HG02970 (cell line): ENCODE data around the gene CLCNKB.

ENCODE experiments used
- ATAC-seq: cut with Tn5 transposase; IDR thresholded peaks from one replicate; pipeline ENCODE4 v1.9.1; 2021; ENCODE audit warnings: mild to moderate bottlenecking, moderate library complexity, moderate number of reproducible peaks; ENCODE audit not compliant: unreplicated experiment, low FRiP score

Gene CLCNKB

GRCh38 chr1:16072616-16073484 is 29.3 kb downstream of the CLCNKB start:
- ATAC-seq, result no peak

GRCh38 chr1:16073490-16074119 is 30.0 kb downstream of the CLCNKB start, which contains the start of gene FAM131C:
Gene FAM131C, minus strand, starts transcription at chr1:16073651. Its CDS starts 209 bp downstream, at chr1:16073442.
- ATAC-seq, result no peak

- no peak for ATAC-seq
Measured at GRCh38 chr1:16074217-16074616, 30.6 kb downstream of the CLCNKB start.

DNA sequence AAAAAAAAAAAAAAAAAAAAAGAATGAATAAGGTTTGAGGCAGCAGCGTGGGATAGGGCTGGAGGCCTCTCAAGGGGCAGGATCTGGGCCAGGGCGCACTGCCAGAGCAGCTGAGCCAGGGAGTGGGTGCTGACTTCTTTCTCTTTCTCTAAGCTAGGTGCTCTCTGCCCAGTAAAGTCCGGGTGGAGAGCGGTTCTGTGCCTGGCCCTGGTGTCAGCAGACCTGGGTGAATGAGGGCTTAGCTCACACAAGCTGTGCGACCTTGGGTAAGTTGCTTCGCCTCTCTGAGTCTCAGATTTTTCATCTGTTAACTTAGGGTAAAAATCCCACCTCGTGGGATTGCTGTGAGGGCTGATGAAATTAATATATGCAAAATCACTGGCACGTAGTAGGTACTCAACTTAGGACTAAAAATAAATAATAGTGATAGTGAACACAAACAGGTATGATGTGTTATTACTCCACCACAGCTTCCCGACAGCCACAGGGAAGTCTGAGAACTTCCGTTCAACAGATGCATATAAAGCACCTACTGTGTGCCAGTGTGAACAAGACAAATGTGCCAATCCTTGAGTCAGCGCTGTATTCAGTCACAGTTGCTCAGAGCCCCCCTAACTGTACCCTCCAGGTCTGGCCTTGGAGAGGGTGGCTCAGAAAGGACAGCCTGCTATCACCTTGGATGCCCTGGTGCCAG is 31.9 kb downstream of the CLCNKB start:
- no peak for ATAC-seq

DNA sequence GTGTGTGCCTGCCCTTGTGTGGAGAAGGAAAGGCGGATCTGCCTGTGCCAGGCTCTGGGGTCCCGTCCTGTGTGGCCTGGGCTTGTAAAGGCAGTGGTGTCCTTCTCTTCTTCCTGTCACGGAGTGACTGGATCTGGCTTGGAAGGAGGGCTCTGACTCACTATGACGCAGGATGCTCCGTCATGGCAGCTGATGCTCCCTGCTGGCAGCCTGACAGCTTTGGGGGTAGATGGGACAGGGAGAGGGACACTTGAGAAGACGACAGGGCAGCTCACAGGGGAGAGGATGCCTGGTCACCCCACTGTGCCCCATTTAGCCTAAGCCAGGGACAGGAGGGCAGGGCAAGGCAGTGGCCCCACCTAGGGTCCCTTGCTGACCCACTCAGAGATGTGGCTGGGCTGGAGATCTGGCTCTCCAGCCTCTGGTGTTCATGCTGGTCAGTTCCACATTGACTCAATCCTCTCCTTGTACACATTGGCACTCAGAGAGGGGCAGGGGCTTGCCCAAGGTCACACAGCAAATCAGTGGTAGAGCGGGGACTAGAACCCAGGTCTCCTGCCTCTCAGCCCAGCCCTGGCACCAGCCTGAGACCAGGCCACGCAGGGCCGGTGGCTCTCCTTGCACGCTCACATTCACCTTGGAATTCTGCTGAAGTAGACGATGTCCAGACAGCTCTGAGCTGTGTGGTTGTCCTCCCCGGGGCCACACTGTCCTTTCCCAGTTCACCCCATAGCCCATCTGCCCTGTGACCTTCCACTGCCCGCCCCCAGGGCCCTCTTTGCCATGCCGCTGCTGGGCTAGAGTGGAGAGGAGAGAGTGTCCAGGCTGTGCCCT is 32.7 kb downstream of the CLCNKB start:
- ATAC-seq, result no peak

DNA sequence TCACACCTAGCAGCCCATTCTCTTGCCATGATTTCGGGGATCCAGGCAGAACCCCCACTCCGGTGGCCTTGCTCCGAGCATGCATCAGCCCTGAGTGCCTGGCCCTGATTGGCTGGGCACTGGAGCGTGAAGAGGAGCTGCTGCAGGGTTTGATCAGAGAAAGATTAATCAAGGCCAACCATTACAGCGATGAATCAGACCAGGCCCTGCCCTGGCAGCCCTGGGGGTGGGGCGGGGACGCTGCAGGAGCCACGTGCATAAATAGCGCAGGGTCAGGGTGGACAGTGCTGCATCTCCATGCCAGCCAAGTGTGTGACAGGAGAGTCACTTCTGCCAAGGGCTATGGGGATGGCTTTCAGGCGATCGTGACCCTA is 33.3 kb downstream of the CLCNKB start:
- no peak for ATAC-seq

- no peak for ATAC-seq
Measured at GRCh38 chr1:16077406-16078245, 34.0 kb downstream of the CLCNKB start.

- ATAC-seq, result no peak
Measured at GRCh38 chr1:16078925-16079656, 35.5 kb downstream of the CLCNKB start.

- no peak for ATAC-seq
Measured at GRCh38 chr1:16080422-16081150, 37.0 kb downstream of the CLCNKB start.

DNA sequence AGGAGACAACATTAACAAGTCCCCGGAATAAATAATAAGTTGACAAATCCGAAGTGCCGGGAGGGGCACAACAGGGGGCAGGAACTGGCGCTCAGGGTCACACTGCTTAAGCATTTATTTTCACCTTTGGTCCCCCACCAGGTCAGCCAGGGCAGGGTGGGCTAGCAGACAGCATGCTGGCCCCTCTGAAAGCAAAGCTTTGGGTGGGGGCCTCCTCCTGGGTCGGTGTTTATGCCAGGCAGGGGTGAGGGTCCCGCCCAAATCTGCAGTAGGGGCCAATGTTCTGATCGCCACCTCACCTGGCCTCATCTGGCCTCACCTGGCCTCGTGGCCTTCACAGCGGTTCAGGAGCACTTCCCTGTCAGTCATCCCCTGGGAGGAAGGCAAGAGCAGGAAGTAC is 38.1 kb downstream of the CLCNKB start:
- ATAC-seq, result no peak

DNA sequence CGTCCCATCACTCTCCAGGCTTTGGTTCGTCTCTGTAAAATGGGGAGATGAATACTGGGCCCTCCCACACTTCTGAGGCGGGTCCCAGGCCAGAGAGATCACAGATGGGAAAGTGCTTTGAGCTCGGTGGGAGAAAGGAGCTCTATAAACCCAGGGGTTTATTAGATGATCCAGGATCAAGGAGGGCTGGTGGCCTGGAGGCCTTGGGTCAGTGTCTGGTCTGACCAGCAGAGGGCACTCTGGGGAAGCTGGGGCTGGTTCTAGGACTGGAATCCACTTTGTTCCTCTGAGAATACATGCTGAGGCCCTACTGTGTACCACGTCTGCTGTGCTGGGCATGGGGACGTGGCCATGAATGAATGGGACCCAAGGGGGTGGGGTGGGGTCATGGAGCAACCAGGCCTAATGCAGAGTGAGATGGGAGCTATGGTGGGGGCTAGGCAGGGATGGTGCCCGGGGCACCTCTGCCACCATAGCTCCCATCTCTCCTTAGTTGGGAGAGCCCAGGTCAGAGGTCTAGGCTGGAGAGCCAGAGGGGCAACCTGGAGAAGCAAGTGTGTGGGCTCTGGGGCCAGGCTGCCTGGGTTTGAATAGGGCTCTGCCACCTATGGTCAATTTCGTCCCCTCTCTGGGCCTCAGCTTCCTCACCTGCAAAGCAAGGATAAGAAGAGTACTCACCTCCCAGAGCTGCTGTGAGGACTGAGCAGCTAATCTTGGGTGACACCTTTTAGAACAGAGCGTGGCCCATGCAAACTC is 38.9 kb downstream of the CLCNKB start:
- no peak for ATAC-seq

- ATAC-seq, result no peak
Measured at GRCh38 chr1:16083486-16083885, 39.9 kb downstream of the CLCNKB start.

- no peak for ATAC-seq
Measured at GRCh38 chr1:16085522-16085921, 41.9 kb downstream of the CLCNKB start.

GRCh38 chr1:16087733-16088132 is 44.2 kb downstream of the CLCNKB start:
- ATAC-seq, result no peak

DNA sequence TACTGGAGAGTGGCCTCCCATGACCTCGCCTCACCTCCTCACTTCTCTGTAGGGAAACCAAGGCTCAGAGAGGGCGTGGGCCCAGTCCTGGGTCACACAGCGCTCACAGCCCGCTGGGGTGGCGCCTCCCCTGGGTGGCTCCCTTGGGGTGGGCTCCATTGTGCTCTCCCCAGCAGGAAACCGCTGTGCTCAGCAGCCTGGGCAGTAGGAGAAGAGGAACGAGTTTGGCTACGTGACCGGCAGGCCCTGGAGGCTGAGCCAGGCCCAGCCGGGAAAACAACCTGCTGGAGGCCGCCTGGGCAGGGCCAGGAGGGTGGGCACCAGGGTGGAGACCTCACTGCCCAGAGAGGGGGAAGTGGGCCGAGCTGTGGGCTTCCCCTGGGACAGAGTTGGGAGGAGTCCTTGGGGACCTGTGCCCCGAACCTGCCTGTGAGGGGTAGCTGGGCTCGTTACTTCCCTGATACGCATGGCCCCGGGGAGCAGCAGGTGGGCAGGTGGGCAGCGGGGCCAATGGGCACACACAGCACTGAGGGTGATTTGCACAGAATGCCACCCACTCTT is 44.8 kb downstream of the CLCNKB start:
- ATAC-seq, result no peak

DNA sequence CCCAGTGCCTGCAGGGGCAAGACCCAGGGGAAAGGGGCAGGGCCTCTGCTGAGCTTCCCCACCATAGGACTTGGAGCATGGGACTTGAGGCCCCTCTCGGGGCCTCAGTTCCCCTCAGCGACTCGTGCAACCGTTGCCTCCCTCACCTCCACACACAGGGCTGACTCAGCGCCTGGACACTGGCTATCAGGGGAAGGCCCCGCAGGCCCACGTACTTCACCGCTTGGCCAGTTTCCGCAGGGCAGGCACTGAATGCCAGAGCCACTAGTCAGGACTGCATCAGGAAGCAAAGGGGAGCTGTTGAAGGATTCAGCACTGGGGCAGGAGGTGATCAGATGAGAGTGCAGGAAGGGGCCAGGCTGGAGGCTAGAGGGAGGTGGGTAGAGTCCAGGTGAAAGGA is 45.4 kb downstream of the CLCNKB start:
- ATAC-seq, result no peak
